ENCODE results near the gene GIGYF2. TPM values are rescaled to one million over a fixed set of nuclear protein-coding genes. Genes with fewer than 3 reads are reported as not detected.
A peak's percentile ranks its signal among the peaks of the same experiment; 100 is the strongest.

Gene GIGYF2
- polyA plus RNA-seq, 1 of the 3 experiments (the other 2 are of a cell fraction): 12.8 TPM

GRCh38 chr2:232761301-232761907, 64.3 kb downstream of the GIGYF2 start:
- no peak overlapping the region for H2AFZ ChIP-seq (ENCODE audit: low read depth)
- 49% methylated on average over 3 of the region's 3 CpGs for WGBS (ENCODE audit: low lambda C conversion rate)
- DNase-seq: peak; percentile 26

GRCh38 chr2:232767866-232768265, 70.7 kb downstream of the GIGYF2 start:
- Histone ChIP-seq H3K9ac (no peak overlapping the region), H3K79me2 (ENCODE audit: insufficient read depth) (no peaks in the 10 kb centered on the region), H3K9me3 (no peaks in the 10 kb centered on the region), H3K36me3 (replicated peaks in 1 of 2; ENCODE audit: control insufficient read depth in 1 of 2, insufficient read depth in 2 of 2, low read length in 1 of 2) (peaks cover 53 to 69% of the 10 kb centered on the region in 2 experiments), H3K27ac (ENCODE audit: low read depth in 2 of 2, low read length in 1 of 2) (no peak overlapping the region), H3K4me2 (no peak overlapping the region), H3K27me3 (ENCODE audit: insufficient read depth) (no peaks in the 10 kb centered on the region), H2AFZ (ENCODE audit: low read depth) (no peak overlapping the region), H3K4me1 (ENCODE audit: control insufficient read depth in 1 of 2, insufficient read depth in 2 of 2, low read depth in 1 of 2, low read length in 1 of 2) (peaks cover 0 to 5% of the 10 kb centered on the region in 2 experiments; a peak in 1 of 4 replicates), H3F3A (replicated peaks; ENCODE audit: insufficient read depth) (peaks cover 5% of the 10 kb centered on the region), H3K9me2 (no peaks in the 10 kb centered on the region), H4K20me1 (ENCODE audit: insufficient read depth) (no peaks in the 10 kb centered on the region), H3K4me3 (ENCODE audit: low read depth in 2 of 2, low read length in 1 of 2) (no peak overlapping the region)
- CTCF ChIA-PET: interaction anchor here (0.7 kb wide), 1 partner anchor 484 kb away, joined by 3 read pairs; the partner anchor contains the start of gene ATG16L1
- no peak for DNase-seq
- POLR2A ChIA-PET: no interaction called here
- 94% methylated on average over 1 of the region's 1 CpG for WGBS (ENCODE audit: low lambda C conversion rate)
- TF ChIP-seq RFX5 (IDR thresholded peaks at IDR 0.05; ENCODE audit: low read length) (no peak), FOXJ3 (CRISPR knock-in tag; IDR thresholded peaks at IDR 0.05) (no peak), NFIC (IDR thresholded peaks at IDR 0.05; ENCODE audit: borderline replicate concordance) (no peak), MAX (IDR thresholded peaks at IDR 0.05; ENCODE audit: low read depth) (no peak), JUND (IDR thresholded peaks at IDR 0.05) (no peak), FOXM1 (IDR thresholded peaks at IDR 0.05; ENCODE audit: low read depth) (no peak), ELF1 (IDR thresholded peaks at IDR 0.05) (no peak), REST (IDR thresholded peaks at IDR 0.05; ENCODE audit: low read depth, low read length) (no peak), USF1 (IDR thresholded peaks at IDR 0.05; ENCODE audit: borderline replicate concordance, low read depth) (no peak), RAD21 (IDR thresholded peaks at IDR 0.05; ENCODE audit: low read length) (no peak), CTCF (IDR thresholded peaks at IDR 0.05) (no peak), MEF2A (IDR thresholded peaks at IDR 0.05; ENCODE audit: borderline replicate concordance, low read depth) (no peak), TAF1 (IDR thresholded peaks at IDR 0.05; ENCODE audit: borderline replicate concordance, low read depth, low read length) (no peak), GABPA (IDR thresholded peaks at IDR 0.05; ENCODE audit: low read depth) (no peak), MXI1 (IDR thresholded peaks at IDR 0.05; ENCODE audit: low read depth, low read length) (no peak)

More at GRCh38 chr2:232761301-232761907, 64.3 kb downstream of the GIGYF2 start:
- H3K4me3 ChIP-seq (ENCODE audit: low read depth in 2 of 2, low read length in 1 of 2): no peak overlapping the region
- H3K9me3 ChIP-seq: no peaks in the 10 kb centered on the region
- H3K27ac ChIP-seq (ENCODE audit: low read depth in 2 of 2, low read length in 1 of 2): no peak overlapping the region
- H3K36me3 ChIP-seq (replicated peaks in 1 of 2; ENCODE audit: control insufficient read depth in 1 of 2, insufficient read depth in 2 of 2, low read length in 1 of 2): peaks cover 64 to 80% of the 10 kb centered on the region in 2 experiments
- H3K9ac ChIP-seq: no peak overlapping the region
- H3K79me2 ChIP-seq (ENCODE audit: insufficient read depth): no peaks in the 10 kb centered on the region
- ChIA-PET CTCF (no interaction called here), POLR2A (no interaction called here)
- H3K9me2 ChIP-seq: no peaks in the 10 kb centered on the region
- no peaks in the 10 kb centered on the region for H3K4me1 ChIP-seq (ENCODE audit: control insufficient read depth in 1 of 2, insufficient read depth in 2 of 2, low read depth in 1 of 2, low read length in 1 of 2)
- peaks cover 11% of the 10 kb centered on the region for H3F3A ChIP-seq (replicated peaks; ENCODE audit: insufficient read depth)
- no peaks in the 10 kb centered on the region for H4K20me1 ChIP-seq (ENCODE audit: insufficient read depth)
- H3K4me2 ChIP-seq: no peak overlapping the region
- TF ChIP-seq RAD21 (IDR thresholded peaks at IDR 0.05; ENCODE audit: low read length): peak; percentile 61
- TF ChIP-seq POLR2AphosphoS5 (IDR thresholded peaks at IDR 0.05; ENCODE audit: low read depth, low read length): no peak
- peak; percentile 70 for TF ChIP-seq CTCF (IDR thresholded peaks at IDR 0.05)
- no peak for TF ChIP-seq SIN3A (IDR thresholded peaks at IDR 0.05; ENCODE audit: borderline replicate concordance, low read depth, low read length)
- H3K27me3 ChIP-seq (ENCODE audit: insufficient read depth): no peaks in the 10 kb centered on the region
